GM12801 (cell line): Measurements from ENCODE around the gene ABCB4.

ENCODE experiments used
- TF ChIP-seq, protein P1 (sequence below): IDR thresholded peaks from one replicate; pipeline ENCODE4 v1.5.1; 2011; ENCODE audit warnings: control low read depth; ENCODE audit not compliant: insufficient read length; ENCODE audit errors: extremely low read depth

Gene ABCB4

GRCh38 chr7:87456247-87456646 lies 19.2 kb downstream of the ABCB4 start:
- TF ChIP-seq, protein P1, sequence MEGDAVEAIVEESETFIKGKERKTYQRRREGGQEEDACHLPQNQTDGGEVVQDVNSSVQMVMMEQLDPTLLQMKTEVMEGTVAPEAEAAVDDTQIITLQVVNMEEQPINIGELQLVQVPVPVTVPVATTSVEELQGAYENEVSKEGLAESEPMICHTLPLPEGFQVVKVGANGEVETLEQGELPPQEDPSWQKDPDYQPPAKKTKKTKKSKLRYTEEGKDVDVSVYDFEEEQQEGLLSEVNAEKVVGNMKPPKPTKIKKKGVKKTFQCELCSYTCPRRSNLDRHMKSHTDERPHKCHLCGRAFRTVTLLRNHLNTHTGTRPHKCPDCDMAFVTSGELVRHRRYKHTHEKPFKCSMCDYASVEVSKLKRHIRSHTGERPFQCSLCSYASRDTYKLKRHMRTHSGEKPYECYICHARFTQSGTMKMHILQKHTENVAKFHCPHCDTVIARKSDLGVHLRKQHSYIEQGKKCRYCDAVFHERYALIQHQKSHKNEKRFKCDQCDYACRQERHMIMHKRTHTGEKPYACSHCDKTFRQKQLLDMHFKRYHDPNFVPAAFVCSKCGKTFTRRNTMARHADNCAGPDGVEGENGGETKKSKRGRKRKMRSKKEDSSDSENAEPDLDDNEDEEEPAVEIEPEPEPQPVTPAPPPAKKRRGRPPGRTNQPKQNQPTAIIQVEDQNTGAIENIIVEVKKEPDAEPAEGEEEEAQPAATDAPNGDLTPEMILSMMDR, result no peak

DNA sequence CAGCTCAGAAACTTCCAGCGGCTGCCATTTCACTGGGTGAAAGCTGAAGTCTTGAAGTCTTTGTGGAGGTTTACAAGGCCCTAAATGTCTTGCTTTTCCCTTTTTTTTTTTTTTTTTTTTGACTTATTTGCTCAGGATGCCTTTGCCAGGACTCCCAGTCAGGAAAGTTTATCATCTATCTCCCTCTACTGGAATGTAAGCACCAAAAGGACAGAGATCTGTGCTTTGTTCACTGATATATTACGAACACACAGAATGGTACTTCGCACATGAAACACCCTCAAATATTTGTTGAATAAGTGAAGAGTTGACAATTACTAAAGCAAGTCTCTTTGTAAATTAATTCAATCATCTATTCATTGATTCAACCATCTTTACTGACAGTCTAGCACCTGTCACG lies 23.2 kb downstream of the ABCB4 start:
- TF ChIP-seq, protein P1, result no peak

- TF ChIP-seq, protein P1, result no peak
These were observed 24.3 kb downstream of the ABCB4 start for GRCh38 chr7:87451187-87451586.

DNA sequence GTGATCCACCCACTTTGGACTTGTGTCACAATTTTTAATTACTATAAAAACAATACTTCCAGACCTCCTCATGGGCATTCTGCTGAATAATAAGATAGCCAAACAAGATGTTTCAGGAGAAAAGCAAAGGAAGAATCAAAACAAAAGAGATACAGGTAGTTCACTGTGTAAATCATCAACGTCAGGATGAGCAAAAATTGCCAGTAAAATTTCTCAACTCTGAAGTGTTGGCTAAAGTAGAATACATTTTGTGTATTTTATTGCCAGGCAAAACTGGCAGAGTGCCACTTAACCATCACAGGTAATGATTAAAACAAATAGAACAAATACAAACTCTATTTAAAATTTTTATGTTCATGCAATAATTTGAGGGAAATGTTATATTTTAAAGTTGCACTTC lies 24.8 kb downstream of the ABCB4 start:
- TF ChIP-seq, protein P1, result no peak

DNA sequence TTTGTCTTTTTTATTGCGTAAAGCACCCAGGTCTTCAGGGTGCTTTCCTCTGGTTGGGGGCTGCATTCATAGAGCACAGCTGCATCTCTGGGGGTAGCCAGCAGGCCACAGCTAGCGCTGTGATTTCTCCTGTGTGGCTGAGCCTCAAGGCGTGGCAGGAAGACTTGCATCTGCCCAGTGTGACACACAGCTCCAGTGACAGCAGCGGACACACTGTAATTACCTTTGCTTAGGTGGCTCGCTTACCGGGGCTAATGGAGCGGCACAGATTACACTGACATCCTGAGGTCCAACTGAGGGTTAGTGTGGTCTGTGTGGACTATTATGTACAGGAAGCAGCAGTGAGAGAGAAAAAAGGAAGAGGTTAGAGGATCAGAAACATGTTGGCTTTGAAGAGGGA lies 27.1 kb downstream of the ABCB4 start:
- TF ChIP-seq, protein P1, result no peak

GRCh38 chr7:87447116-87447635 lies 28.3 kb downstream of the ABCB4 start:
- TF ChIP-seq, protein P1, result no peak

DNA sequence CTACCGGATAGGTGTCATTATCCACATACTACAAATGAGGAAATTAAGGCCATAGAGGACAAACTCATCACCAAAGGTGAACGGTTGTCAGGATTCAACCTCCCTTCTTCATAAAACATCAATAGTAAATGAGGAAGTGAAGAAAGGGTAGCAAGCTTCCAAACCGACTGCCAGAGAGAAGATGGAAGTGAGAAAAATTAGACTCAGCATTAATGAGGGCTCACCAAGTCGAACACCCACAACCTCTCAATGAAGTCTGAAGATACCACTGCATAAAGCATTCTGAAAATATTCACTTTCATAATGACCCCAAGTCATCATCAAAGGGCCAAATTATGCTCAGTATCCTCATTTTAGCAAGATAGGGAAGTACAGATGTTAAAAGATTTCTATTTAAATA lies 29.6 kb downstream of the ABCB4 start:
- TF ChIP-seq, protein P1, result no peak
